ENCODE measurements around the gene ERMAP.

DNA sequence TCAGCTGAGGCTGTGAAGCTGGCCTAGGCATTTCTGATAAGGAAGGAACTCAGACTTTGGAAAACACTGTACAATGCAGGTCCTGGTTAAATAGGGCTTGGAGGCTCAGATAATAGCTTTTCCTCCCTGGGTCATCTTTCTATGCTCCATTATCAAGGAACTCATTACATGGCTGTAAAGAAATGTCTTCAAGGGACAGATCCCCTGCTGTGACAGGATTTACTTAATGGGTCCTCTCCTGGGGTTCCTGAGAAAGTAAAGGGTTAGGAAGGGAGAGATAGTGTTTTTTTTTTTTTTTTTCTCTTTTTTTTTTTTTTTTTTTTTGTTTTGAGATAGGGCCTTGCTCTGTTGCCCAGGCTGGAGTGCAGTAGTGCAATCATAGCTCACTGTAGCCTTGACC, 14.4 kb downstream of the ERMAP start:
- TF ChIP-seq POLR2AphosphoS5 (IDR thresholded peaks at IDR 0.05; ENCODE audit: low read depth) (no peak), SPI1 (IDR thresholded peaks at IDR 0.05; ENCODE audit: borderline replicate concordance, low read depth) (no peak), GABPA (IDR thresholded peaks at IDR 0.05; ENCODE audit: low read depth) (no peak)
- TF ChIP-seq, protein P1, sequence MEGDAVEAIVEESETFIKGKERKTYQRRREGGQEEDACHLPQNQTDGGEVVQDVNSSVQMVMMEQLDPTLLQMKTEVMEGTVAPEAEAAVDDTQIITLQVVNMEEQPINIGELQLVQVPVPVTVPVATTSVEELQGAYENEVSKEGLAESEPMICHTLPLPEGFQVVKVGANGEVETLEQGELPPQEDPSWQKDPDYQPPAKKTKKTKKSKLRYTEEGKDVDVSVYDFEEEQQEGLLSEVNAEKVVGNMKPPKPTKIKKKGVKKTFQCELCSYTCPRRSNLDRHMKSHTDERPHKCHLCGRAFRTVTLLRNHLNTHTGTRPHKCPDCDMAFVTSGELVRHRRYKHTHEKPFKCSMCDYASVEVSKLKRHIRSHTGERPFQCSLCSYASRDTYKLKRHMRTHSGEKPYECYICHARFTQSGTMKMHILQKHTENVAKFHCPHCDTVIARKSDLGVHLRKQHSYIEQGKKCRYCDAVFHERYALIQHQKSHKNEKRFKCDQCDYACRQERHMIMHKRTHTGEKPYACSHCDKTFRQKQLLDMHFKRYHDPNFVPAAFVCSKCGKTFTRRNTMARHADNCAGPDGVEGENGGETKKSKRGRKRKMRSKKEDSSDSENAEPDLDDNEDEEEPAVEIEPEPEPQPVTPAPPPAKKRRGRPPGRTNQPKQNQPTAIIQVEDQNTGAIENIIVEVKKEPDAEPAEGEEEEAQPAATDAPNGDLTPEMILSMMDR (IDR thresholded peaks at IDR 0.05; ENCODE audit: insufficient read depth, low read length): no peak
- TF ChIP-seq, protein P2, sequence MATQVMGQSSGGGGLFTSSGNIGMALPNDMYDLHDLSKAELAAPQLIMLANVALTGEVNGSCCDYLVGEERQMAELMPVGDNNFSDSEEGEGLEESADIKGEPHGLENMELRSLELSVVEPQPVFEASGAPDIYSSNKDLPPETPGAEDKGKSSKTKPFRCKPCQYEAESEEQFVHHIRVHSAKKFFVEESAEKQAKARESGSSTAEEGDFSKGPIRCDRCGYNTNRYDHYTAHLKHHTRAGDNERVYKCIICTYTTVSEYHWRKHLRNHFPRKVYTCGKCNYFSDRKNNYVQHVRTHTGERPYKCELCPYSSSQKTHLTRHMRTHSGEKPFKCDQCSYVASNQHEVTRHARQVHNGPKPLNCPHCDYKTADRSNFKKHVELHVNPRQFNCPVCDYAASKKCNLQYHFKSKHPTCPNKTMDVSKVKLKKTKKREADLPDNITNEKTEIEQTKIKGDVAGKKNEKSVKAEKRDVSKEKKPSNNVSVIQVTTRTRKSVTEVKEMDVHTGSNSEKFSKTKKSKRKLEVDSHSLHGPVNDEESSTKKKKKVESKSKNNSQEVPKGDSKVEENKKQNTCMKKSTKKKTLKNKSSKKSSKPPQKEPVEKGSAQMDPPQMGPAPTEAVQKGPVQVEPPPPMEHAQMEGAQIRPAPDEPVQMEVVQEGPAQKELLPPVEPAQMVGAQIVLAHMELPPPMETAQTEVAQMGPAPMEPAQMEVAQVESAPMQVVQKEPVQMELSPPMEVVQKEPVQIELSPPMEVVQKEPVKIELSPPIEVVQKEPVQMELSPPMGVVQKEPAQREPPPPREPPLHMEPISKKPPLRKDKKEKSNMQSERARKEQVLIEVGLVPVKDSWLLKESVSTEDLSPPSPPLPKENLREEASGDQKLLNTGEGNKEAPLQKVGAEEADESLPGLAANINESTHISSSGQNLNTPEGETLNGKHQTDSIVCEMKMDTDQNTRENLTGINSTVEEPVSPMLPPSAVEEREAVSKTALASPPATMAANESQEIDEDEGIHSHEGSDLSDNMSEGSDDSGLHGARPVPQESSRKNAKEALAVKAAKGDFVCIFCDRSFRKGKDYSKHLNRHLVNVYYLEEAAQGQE (IDR thresholded peaks at IDR 0.05; ENCODE audit: insufficient replicate concordance, low read depth): no peak

Data from HL-60 (cell line).